HG02840 (cell line): ENCODE results near the gene TRNAU1AP.
"Not testable (repeated sequence)": the region's sequence is repeated elsewhere in the genome, so short reads cannot be mapped to it uniquely, and the experiment has no call there.

ENCODE experiments used
- ATAC-seq: cut with Tn5 transposase; IDR thresholded peaks from one replicate; pipeline ENCODE4 v1.9.1; 2021; ENCODE audit warnings: mild to moderate bottlenecking, moderate library complexity, moderate number of reproducible peaks; ENCODE audit not compliant: unreplicated experiment, low FRiP score

The TRNAU1AP gene

DNA sequence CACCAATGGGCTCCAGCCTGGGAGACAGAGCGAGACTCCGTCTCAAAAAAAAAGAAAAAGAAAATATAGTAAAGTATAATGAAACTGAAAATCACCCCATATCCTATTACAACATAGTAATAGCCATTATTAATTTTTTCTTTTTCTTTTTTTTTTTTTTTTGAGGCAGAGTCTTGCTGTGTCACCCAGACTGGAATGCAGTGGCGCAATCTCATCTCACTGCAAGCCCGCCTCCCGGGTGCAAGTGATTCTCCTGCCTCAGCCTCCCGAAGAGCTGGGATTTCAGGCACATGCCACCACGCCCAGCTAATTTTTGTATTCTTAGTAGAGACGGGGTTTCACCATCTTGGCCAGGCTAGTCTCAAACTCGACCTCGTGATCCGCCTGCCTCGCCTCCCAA lies 20.0 kb downstream of the TRNAU1AP start:
- not testable (repeated sequence) for ATAC-seq

DNA sequence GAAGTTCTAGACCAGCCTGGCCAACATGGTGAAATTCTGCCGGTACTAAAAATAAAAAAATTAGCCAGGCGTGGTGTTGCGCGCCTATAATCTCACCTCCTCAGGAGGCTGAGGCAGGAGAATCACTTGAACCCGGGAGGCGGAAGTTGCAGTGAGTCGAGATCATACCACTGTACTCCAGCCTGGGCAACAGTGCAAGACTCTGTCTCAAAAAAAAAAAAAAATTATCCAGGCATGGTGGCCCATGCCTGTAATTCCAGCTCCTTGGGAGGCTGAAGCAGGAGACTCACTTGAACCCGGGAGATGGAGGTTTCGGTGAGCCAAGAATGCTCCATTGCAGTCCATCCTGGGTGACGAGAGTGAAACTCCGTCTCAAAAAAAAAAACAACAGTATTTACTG lies 20.7 kb downstream of the TRNAU1AP start:
- ATAC-seq = no peak

DNA sequence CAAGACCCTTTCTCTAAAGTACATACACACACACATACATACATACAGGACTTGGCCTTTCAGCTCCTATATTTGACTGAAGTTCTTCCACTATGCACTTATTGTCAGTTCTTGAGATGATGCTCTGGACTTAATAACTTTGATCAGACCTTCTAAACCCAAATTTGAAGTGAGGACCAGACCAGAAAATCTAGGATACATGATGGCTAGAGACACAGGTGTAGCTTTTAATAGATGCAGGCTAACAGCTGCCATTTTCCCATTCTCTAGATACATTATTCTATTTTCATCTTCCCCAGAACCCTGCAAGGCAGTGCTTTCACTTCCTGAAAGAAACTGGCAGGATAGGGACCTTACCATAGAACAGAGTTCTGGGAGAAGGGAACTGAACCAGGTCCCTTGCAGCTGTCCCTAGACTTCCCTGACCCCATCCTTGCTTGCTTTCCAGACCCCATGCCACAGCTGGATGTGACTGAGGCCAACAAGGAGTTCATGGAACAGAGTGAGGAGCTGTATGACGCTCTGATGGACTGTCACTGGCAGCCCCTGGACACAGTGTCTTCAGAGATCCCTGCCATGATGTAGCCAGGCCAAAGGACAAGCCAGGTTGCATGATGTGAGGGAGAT lies 24.3 kb downstream of the TRNAU1AP start:
- ATAC-seq = no peak

DNA sequence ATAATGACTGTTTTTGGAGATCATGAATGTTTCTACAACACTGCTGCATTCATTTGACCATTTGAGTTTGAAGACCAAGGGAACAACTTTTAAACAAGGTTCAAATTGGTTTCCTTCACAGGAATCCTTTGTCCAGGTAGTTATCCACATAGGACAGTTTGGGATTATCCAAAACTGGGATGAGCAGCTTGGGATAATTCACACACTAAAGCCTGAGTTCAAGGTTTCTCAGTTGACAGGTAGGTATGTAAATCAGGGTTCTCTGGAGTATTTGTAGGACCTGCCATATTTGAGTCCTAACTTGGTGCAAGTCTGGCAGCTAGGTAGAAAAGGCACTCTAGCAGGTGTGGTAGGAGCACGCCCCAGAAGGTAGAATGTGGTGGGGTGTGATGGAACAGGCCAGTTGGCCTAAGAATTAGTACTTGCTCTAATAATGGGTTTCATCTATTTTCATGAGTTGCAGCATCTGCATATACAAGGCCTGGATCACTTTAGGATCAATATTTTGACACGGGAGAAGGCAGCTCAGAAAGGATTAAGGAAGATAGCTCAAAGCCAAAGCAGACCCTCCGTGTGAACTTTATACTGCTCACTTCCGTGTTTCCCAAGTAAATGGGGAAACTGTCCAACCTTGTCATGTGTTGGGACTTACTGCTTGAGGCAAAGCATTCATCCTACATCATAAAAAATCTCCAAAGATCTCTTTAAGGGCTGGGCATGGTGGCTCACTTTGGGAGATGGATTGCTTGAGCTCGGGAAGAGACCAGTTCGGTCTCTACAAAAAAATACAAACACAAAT lies 25.1 kb downstream of the TRNAU1AP start:
- no peak for ATAC-seq

DNA sequence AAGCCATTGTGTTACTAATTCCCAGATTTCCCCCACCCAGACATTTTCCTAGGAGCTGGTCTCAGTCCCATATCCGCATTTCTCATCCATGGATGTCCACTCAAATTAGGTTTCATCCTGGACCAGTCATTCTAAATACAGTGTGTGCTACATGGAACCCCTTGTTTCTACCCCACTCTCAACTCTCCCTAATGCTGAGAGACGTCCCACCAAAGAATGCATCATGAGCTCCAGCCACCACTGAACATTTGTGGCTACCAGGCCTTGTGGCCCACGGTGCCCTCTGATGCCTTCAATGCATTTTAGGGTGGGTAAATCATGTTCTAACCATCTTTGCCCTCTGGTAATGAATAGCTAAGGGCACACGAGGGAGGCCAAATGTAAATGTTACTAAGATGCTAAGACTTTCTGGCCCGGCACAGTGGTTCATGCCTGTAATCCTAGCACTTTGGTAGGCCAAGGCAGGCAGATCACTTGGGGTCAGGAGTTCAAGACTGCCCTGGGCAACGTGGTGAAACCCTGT lies 25.9 kb downstream of the TRNAU1AP start:
- ATAC-seq = no peak

DNA sequence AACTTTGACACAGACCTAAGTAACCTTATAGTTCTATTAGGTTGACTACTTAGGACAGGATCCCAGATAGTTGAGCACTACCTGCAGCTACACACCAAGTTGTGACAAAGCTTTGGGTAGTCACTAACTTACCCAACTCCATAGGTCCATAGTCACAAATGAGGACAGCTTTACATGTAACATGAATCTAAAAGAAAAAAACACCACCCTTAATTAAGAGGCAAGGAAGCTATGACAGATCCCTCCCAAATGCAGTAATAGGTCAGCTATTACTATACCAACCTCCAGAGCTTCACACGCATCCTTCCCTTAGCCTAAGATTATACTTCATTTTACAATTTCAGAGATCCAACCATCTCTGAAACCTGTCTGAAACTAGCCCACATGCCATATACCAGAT lies 26.5 kb downstream of the TRNAU1AP start:
- ATAC-seq = no peak

DNA sequence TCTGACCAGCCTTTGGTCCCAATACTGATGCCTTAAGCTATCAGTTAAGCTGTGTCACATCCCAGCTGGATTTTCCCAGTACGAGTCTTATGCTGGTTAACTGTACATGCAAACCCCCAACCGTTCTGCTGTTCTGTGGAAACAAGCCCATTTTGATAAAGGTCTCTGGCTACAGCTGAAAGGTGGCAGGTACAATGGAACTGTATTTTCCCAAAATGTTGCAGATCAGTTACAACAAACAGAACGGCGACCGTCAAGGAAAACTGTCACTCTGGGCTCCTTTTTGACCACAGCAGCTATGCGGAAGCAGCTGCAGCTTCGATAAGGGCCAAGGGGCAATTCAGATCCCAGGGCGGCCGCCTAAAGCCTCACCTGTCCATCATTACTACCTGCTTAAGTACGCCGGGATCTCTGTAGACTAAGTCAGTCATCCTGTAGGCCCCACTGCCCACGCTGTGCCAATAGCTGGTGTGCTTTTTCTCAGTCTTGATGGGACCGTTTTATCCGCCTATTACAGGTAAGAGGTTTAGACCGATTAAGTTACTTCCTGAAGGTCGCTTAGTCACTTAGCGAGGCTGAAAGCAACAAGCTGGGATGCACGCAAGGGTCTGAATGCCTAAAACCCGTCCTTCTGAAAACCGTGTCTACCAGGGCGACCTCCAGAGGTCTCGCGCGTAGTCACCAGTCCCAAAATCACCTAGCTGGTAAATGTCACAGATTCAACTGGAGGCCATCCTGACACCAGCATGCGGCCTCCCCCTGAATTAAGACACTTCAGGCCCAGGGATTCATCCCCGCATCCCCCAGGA lies 28.0 kb downstream of the TRNAU1AP start:
- peak; percentile 16 for ATAC-seq

DNA sequence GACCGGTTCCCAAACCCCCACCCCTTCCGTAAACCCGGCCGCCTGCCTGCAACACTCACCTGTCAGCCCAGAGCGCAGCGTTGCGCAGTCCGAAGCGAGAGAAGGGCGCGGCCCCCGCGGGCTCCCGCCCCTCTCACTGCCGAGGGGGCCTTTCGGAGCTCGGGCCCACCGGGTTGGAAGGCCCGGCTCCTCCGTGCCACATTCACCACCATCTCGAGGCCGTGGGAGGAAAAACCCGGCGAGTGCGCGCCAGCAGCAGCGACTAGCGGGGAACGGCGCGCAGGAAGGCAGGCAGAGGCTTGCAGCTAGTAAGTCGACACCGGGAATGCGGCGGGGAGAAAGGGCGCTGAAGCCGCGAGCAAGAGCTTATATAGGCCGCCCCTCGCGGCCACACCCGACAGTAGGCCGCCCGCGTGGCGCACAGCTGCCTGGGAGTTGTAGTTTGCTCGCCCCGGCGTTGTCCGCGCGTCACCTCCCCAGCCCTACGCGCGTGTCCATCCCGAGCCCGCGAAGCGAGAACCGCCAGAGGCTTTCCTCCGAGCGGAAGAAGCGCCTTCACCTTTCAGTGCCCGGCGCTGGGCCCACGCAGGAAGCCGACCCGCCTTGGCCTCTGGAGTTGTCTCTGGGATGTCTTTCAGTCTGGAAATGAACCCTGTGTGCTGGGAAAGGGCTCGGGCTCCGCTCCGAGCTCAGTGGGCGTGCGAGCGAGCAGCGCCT lies 28.8 kb downstream of the TRNAU1AP start:
- peak; percentile 69 for ATAC-seq

DNA sequence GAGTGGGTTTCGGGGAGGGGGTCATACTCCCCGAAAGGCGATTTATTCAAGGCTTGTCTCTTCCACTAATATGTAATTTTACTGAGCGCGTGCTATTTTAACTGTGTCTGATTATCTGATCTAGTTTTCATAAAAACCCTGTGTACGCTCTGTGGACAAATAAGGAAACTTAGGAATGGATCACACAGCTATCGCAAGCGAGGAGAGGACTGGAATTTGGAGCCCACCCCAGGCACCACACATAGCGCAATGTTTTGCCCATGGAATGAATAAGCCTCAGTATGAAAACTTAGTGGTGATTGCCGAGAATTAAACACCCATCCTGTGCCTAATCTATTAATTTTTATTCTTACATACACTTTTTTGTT lies 29.3 kb downstream of the TRNAU1AP start:
- ATAC-seq = no peak

DNA sequence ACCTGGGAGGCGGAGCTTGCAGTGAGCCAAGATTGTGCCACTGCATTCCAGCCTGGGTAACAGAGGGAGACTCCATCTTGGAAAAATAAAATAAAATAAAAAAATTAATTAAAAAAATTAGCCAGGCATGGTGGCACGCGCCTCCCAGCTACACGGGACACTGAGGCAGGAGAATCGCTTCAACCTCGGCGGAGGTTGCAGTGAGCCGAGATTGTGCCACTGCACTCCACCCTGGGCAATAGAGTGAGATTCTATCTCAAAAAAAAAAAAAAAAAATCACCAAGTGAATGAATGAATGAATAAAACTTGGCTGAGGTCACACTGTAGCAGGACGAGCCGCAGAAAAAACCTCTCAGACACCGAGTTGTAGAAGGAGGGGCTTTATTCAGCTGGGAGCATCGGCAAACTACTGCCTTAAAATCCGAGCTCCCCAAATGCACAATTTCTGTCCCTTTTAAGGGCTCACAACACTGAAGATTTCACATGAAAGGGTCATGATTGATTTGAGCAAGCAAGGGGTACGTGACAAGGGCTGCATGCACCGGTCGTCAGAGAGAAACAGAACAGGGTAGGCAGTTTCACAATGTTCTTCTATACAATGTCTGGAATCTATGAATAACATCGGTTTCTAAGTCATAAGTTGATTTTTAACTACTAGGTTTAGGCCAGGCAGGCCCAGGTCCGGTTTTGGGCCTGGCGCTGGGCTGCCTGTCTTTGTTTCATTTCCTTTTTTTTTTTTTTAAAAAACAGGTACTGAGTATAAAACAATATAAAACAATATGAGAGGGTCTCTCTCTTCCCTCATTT lies 33.9 kb downstream of the TRNAU1AP start:
- ATAC-seq = not testable (repeated sequence)

DNA sequence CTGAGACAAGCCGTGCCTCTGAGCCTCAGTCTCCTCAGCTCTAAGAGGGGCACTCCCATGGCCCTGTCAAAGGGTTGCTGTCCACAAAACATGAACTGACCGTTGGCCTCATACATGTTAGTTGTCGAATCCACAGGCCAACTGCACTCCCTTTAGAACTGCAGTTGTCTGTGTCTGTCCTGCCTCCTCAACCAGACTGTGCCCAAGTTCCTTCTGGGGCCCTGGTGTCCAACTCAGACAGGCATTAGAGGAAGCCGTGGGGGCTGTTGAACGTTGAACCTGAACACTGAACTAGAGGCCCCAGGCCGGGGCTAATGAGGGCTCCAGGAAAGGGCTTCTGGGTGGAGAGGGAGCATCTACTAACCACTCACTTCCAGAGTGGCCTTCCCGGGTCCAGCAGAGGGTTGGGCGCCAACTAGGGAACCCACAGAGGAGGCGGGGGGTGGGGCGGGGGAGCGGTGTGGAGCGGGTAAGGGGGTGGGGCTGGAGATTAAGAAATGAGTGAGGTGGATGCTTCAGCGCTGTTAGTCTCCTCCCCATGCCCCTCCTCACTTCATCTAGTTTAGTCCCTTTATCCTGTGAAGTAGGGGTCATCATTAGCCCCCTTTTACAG lies 38.9 kb downstream of the TRNAU1AP start, which contains the start of gene RAB42:
Gene RAB42, plus strand, starts transcription at position 558 of the 613 bp plus-strand sequence. CDS start 247 bp downstream, outside the sequence.
- no peak for ATAC-seq

DNA sequence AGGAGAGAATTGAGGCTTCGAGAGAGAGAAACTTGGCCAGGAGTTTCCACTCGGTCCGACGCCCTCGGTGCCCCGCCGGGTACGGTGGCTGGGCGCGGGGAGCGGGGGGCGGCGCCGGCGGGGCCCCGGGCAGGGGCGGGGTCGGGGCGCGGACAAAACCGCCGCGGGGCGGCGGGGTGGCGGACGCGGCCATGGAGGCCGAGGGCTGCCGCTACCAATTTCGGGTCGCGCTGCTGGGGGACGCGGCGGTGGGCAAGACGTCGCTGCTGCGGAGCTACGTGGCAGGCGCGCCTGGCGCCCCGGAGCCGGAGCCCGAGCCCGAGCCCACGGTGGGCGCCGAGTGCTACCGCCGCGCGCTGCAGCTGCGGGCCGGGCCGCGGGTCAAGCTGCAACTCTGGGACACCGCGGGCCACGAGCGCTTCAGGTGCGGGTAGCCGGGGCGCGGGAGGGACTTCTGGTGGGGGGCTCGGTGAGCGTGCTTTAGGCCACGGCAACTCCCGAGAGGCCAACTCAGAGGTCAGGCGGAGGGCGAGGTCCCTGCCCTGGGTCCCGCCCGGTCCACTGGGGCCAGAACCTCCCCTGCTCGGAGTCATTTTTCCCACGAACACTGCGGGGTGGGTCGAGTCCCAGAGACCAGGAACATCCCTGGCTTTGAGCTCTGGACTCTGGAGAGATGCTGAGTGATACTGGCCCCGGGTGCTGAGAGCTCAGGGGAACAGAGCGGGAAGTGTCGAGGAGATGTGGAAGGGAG lies 39.6 kb downstream of the TRNAU1AP start:
- ATAC-seq = no peak

DNA sequence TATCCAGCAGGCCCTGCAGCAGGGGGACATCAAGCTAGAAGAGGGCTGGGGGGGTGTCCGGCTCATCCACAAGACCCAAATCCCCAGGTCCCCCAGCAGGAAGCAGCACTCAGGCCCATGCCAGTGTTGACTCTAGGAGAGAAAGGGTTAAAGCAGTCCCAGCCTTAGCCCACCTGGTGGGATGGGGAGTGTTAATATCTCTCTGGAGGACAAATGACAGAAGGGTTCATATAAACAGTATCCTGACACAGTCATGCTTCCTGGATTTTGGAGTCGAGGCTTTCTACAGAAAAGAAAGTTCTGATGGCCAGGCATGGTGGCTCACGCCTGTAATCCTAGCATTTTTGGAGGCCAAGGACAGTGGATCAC lies 41.1 kb downstream of the TRNAU1AP start:
- ATAC-seq = not testable (repeated sequence)

- ATAC-seq = not testable (repeated sequence)
These were observed 42.0 kb downstream of the TRNAU1AP start for GRCh38 chr1:28594686-28595411.

- ATAC-seq = no peak
These were observed 42.7 kb downstream of the TRNAU1AP start for GRCh38 chr1:28595412-28596191.

- not testable (repeated sequence) for ATAC-seq
These were observed 43.4 kb downstream of the TRNAU1AP start for GRCh38 chr1:28596276-28596675.

DNA sequence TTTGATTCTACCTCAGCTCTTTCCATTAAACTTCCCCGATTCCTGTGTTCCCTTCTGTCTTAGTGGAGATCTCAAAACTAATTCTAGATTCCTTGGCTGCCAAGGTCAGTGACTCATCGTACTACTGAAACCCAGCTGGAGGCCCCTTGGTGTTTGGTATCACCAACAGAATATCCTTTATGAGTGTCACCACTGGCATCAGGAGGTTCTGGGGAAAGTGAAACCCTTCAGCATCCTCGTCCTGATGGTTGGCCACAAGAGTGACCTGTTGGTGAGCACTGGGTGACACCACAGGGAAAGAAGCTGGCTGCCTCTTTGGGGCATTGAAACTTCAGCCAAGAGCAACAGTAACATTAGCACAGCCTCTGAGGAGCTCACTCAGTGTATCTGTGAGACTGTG lies 48.8 kb downstream of the TRNAU1AP start:
- ATAC-seq = no peak
